ENCODE data around the gene FOXF2.

GRCh38 chr6:1417718-1418117 lies 28.3 kb downstream of the FOXF2 start:
- TF ChIP-seq CTCF (IDR thresholded peaks at IDR 0.05; ENCODE audit: insufficient read depth, low read depth, low read length) (no peak), EZH2 (IDR thresholded peaks at IDR 0.05; ENCODE audit: insufficient read depth, low read length) (no peak)
